ENCODE data around the gene CLDN10. TPM values are rescaled to one million over a fixed set of nuclear protein-coding genes. Genes with fewer than 3 reads are reported as not detected.

CLDN10 gene
- total RNA-seq, 1 donor from 2014 or later = not detected

DNA sequence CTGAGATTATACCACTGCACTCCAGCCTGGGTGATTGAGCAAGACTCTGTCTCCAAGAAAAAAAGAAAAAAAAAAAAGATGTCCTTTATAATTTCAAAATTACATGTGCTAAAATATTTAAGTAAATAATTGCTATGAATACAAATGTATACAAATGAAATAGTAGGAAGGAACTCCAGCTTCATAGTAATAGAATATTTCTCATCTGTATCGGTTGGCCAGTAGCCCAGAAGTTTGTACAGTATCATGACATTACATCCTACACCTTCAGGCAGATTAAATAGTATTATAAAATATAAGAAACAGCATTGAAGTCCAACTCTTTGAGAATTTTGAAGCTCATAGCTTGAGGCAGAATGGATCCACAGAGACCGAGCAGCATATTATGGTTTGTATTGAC is 36.5 kb upstream of the CLDN10 start:
- no peak overlapping the region for H3K27ac Mint-ChIP-seq (ENCODE audit: unreplicated experiment)
- peaks cover under 1% of the 10 kb centered on the region for H3K9me3 Mint-ChIP-seq (ENCODE audit: unreplicated experiment)
- H3K36me3 Mint-ChIP-seq (ENCODE audit: unreplicated experiment) = peaks cover under 1% of the 10 kb centered on the region
- no peaks in the 10 kb centered on the region for H3K4me1 Mint-ChIP-seq (ENCODE audit: unreplicated experiment)
- H3K4me3 Mint-ChIP-seq (ENCODE audit: unreplicated experiment) = no peak overlapping the region
- TF ChIP-seq, protein P1, sequence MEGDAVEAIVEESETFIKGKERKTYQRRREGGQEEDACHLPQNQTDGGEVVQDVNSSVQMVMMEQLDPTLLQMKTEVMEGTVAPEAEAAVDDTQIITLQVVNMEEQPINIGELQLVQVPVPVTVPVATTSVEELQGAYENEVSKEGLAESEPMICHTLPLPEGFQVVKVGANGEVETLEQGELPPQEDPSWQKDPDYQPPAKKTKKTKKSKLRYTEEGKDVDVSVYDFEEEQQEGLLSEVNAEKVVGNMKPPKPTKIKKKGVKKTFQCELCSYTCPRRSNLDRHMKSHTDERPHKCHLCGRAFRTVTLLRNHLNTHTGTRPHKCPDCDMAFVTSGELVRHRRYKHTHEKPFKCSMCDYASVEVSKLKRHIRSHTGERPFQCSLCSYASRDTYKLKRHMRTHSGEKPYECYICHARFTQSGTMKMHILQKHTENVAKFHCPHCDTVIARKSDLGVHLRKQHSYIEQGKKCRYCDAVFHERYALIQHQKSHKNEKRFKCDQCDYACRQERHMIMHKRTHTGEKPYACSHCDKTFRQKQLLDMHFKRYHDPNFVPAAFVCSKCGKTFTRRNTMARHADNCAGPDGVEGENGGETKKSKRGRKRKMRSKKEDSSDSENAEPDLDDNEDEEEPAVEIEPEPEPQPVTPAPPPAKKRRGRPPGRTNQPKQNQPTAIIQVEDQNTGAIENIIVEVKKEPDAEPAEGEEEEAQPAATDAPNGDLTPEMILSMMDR (IDR thresholded peaks at IDR 0.05) = no peak
- DNase-seq (ENCODE audit: extremely low spot score, unreplicated experiment) = no peak
- peaks cover 51% of the 10 kb centered on the region for H3K27me3 Mint-ChIP-seq (ENCODE audit: unreplicated experiment)

DNA sequence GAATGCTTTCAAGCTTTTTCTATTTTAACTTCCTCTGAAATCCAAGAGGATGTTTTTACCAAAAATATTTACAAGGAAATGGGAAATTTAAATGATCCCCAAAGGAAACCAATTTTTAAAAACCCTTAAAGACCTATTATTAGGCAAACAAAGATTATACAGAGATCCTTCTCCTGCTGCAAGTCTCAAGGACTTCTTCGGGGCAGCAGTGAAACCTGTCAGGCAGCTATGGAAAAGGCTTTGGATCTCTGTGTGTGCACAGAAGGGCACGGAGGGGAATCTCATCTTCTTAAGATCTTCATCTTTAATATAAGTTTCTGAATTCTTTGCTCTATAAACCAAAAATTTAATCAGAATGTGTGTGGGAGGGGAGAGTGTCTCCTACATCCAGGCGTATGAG is 36.0 kb upstream of the CLDN10 start:
- TF ChIP-seq, protein P1 (IDR thresholded peaks at IDR 0.05) = no peak

DNA sequence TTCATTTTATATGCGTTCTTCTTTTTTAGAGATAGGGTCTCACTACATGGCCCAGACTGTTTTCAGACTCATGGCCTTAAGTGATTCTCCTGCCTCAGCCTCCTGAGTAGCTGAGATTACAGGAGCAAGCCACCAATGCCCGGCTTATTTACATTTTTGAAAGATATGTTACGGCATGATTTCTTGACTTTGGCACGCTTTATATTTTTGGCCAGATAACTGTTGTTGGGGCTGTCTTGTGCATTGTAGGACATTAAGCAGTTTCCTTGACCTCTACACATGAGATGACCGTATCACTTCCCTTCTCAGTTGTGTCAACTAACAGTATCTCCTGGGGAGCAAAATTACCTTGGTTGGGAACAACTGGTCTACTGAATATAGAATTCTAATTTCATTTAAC is 28.9 kb upstream of the CLDN10 start:
- no peak for DNase-seq (ENCODE audit: extremely low spot score, unreplicated experiment)
- peaks cover 10% of the 10 kb centered on the region for H3K9me3 Mint-ChIP-seq (ENCODE audit: unreplicated experiment)
- H3K27me3 Mint-ChIP-seq (ENCODE audit: unreplicated experiment) = peaks cover 41% of the 10 kb centered on the region
- TF ChIP-seq, protein P1 (IDR thresholded peaks at IDR 0.05) = no peak
- H3K36me3 Mint-ChIP-seq (ENCODE audit: unreplicated experiment) = peaks cover 2% of the 10 kb centered on the region
- H3K27ac Mint-ChIP-seq (ENCODE audit: unreplicated experiment) = no peak overlapping the region
- no peak overlapping the region for H3K4me3 Mint-ChIP-seq (ENCODE audit: unreplicated experiment)
- H3K4me1 Mint-ChIP-seq (ENCODE audit: unreplicated experiment) = no peaks in the 10 kb centered on the region

More for the DNA sequence above, 36.0 kb upstream of the CLDN10 start:
- Mint-ChIP-seq H3K36me3 (ENCODE audit: unreplicated experiment) (peaks cover 2% of the 10 kb centered on the region), H3K9me3 (ENCODE audit: unreplicated experiment) (peaks cover 5% of the 10 kb centered on the region), H3K4me1 (ENCODE audit: unreplicated experiment) (no peaks in the 10 kb centered on the region), H3K27ac (ENCODE audit: unreplicated experiment) (no peak overlapping the region), H3K27me3 (ENCODE audit: unreplicated experiment) (peaks cover 52% of the 10 kb centered on the region), H3K4me3 (ENCODE audit: unreplicated experiment) (no peak overlapping the region)
- DNase-seq (ENCODE audit: extremely low spot score, unreplicated experiment) = no peak

DNA sequence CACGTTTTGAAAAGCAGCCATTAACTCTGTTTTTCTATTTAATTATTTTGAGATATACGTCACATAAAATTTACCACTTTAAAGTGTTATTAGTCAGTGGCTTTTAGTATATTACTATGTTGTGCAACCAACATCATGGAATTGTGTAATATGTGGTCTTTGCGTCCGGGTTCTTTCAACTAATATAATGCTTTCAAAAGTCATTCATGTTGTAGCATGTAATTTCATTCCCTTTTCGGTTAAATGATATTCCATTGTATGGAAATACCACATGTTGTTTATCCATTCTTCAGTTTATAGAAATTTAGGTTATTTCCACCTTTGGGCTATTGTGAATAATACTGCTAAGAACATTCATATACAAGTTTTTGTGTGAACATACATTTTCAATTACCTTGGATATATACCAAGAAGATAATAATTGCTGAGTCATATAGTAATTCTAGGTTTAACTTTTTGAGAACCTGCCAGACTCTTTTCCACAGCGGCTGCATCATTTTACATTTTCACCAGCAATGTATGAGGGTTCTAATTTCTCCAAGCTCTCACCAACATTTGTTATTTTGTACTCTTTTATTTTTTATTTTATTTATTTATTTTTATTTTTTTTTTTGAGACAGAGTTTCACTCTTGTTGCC is 28.1 kb upstream of the CLDN10 start:
- Mint-ChIP-seq H3K27ac (ENCODE audit: unreplicated experiment) (no peak overlapping the region), H3K4me3 (ENCODE audit: unreplicated experiment) (no peak overlapping the region), H3K9me3 (ENCODE audit: unreplicated experiment) (peaks cover 10% of the 10 kb centered on the region), H3K27me3 (ENCODE audit: unreplicated experiment) (peaks cover 40% of the 10 kb centered on the region), H3K4me1 (ENCODE audit: unreplicated experiment) (no peaks in the 10 kb centered on the region), H3K36me3 (ENCODE audit: unreplicated experiment) (peaks cover 2% of the 10 kb centered on the region)
- DNase-seq (ENCODE audit: extremely low spot score, unreplicated experiment) = no peak
- TF ChIP-seq, protein P1 (IDR thresholded peaks at IDR 0.05) = no peak

DNA sequence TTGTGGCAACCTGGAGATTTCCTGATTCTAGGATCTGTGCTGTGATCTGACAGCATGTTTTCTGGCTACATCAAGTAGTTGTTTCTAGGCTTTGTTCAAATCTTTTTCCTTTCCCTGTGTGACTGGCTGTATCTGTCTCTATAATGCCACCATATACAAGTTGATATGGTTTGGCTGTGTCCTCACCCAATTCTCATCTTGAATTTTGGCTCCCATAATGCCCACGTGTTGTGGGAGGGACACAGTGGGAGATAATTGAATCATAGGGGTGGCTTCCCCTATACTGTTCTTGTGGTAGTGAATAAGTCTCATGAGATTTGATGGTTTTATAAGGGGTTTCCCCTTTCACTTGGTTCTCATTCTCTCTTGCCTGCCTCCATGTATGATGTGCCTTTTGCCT is 24.6 kb upstream of the CLDN10 start:
- H3K4me1 Mint-ChIP-seq (ENCODE audit: unreplicated experiment) = peaks cover 4% of the 10 kb centered on the region
- no peaks in the 10 kb centered on the region for H3K36me3 Mint-ChIP-seq (ENCODE audit: unreplicated experiment)
- TF ChIP-seq, protein P1 (IDR thresholded peaks at IDR 0.05) = no peak
- H3K4me3 Mint-ChIP-seq (ENCODE audit: unreplicated experiment) = no peak overlapping the region
- DNase-seq (ENCODE audit: extremely low spot score, unreplicated experiment) = no peak
- no peak overlapping the region for H3K27ac Mint-ChIP-seq (ENCODE audit: unreplicated experiment)
- no peaks in the 10 kb centered on the region for H3K9me3 Mint-ChIP-seq (ENCODE audit: unreplicated experiment)
- H3K27me3 Mint-ChIP-seq (ENCODE audit: unreplicated experiment) = peaks cover 39% of the 10 kb centered on the region
